GM18909 (cell line): Measurements from ENCODE around the gene SAPCD2.
A peak's percentile ranks its signal among the peaks of the same experiment; 100 is the strongest.
"Not testable (repeated sequence)": the region's sequence is repeated elsewhere in the genome, so short reads cannot be mapped to it uniquely, and the experiment has no call there.

Experiments used
- ATAC-seq: cut with Tn5 transposase; IDR thresholded peaks from one replicate; pipeline ENCODE4 v1.9.1; 2021; ENCODE audit warnings: mild to moderate bottlenecking; ENCODE audit not compliant: unreplicated experiment, poor library complexity

SAPCD2 gene

GRCh38 chr9:137035507-137035834 is 34.9 kb downstream of the SAPCD2 start:
- ATAC-seq = no peak

- ATAC-seq = peak; percentile 53
Measured at GRCh38 chr9:137034709-137035506, 35.4 kb downstream of the SAPCD2 start.

- ATAC-seq = no peak
Measured at GRCh38 chr9:137034039-137034708, 36.2 kb downstream of the SAPCD2 start.

DNA sequence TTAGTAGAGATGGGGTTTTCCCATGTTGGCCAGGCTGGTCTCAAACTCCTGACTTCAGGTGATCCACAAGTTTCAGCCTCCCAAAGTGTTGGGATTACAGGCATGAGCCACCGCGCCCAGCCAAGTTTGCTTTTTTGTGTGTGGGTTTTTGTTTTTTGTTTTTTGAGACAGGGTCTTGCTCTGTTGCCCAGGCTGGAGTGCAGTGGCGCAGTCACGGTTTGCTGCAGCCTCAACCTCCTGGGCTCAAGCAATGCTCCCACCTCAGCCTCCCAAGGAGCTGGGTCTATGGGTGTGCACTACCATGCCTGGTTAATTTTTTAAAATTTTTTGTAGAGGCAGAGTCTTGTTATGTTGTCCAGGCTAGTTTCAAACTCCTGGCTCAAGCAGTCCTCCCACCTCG is 36.9 kb downstream of the SAPCD2 start:
- ATAC-seq = not testable (repeated sequence)

GRCh38 chr9:137032858-137033257 is 37.5 kb downstream of the SAPCD2 start:
- ATAC-seq = no peak

DNA sequence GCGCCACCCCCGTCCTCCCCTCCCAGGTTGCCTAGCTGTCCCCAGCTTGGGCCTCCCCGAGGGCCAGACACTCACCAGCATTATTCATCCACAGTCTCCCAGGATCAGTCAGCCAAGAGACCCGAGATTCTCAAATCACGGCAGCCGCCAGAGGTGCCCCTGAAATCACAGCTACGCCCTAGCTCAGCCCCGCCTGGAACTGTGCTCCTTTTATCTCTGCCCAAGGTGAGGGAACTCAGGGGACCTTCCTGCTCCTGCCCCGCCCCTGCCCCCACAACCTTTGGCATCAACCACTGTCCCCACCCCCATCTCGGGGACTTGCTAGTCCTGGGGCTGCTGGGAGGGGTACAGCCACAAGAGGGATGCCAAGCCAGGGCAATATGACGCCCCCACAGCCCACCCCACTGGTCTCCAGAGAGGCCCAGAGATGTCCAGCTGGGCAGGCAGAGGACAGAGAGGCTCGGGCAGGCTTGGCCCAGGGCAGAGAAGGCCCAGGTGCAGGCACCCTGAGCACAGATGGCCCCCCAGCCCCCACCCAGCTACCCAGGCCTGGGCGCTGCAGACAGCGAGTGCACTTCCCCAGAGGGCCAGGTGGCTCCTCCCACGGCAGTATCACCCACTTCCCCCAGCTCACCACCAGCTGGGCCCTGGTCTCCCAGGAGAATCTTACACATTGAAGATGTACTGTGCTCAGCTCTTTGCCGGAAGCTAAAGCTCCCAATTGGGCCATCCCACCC is 38.3 kb downstream of the SAPCD2 start, which contains the start of gene FUT7:
Gene FUT7 (minus strand): TSS at position 185 of the 737 bp plus-strand sequence. CDS start 97 bp downstream, at position 88.
- no peak for ATAC-seq

DNA sequence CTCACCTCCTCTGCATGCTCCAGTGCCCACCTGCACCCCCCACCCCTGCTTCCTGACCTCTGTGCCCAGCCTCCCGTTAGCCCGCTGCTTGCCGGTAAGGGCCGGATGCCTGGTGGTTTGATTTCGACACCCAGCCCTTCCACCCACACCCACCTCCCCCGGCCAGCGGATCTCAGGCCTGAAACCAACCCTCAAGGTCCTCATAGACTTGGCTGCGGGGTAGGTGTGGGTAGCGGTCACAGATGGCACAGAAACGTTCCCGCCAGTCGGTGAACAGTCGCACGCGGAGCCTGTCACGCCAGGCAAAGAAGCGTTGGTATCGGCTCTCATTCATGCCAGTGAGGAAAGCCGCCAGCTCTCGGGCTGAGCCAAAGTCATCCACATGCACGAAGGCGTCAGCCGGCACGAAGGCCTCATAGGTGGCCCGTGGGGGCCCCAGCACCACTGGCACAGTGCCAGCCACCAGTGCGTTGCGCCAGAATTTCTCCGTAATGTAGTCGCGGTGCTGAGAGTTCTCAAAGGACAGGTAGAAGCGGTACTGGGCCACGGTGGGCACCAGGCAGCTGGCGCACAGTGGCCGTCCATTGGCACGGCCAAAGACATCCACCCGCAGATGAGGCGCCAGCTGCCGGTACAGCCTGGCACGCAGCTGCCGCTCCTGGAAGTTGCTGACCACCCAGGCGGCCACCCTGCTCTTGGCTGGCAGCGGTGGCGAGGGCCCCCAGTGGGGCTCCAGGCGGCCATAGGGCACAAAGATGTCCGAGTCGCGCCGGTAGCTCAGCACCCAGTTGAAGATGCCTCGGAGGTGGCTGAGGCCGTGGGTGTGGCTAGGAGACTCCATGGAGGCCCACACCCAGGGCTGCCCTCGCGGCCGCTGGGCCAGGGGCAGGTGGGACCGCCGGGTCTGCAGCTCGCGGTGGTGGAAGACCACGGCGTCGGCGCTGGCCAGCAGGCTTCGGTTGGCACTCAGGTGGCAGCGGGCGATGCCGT is 39.5 kb downstream of the SAPCD2 start:
- no peak for ATAC-seq

DNA sequence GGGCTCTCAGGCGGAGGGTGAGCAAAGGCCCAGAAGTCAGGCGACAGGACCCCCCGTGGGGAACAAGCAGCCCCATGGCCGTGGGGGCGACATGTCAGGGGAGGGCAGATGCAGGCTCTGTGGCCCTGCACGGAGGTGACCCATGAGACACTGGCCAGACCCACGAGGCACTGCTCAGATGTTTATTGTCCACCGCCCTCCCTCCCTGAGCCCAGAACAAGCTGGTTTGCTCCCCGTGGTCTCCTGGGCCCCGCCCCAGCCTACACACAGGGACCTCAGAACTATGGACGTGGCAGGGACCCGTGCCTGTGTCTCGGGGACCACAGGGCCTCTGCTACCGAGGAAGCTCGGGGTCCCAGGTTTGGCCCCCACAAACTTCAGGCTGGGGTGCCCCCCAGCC is 40.4 kb downstream of the SAPCD2 start:
- ATAC-seq = no peak

DNA sequence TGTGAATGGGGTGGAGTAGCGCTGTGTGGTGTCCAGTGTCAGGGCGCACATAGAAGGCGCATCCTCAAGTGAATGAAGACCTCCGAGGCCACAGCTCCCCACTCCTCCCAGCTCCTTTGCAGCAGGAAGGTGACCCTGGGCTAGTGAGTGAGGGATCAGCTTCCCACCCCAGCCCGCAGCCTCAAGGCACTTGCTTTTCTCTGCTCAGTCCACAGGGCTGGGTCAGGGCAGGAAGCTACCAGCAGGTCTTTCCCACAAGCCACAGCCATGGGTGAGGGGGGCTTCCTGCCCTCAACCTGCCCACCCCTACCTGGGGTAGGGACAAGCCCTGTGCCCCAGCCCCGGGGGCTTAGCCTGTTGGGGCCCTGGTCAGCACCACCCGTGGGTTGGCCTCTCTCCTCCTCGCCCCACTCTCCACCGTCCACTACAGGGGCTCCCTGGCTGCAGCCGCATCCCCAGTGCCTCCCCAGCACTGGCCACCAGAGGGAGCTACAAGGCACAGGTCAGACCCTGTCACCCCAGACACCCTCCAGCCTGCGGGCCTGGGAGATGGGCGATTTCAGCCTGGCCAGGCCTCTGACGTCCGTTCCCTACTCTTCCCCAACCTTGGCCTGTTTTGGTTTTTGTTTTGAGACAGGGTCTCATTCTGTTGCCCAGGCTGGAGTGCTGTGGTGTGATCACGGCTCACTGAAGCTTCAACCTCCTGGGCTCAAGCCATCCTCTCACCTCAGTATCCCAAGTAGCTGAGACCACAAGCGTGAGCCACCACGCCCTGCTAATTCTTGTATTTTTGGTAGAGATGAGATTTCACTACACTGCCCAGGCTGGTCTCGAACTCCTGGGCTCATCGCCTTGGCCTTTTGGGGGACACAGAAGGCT is 41.1 kb downstream of the SAPCD2 start:
- peak; percentile 33 for ATAC-seq

- ATAC-seq = peak; percentile 36
Measured at GRCh38 chr9:137028263-137029057, 41.9 kb downstream of the SAPCD2 start.

DNA sequence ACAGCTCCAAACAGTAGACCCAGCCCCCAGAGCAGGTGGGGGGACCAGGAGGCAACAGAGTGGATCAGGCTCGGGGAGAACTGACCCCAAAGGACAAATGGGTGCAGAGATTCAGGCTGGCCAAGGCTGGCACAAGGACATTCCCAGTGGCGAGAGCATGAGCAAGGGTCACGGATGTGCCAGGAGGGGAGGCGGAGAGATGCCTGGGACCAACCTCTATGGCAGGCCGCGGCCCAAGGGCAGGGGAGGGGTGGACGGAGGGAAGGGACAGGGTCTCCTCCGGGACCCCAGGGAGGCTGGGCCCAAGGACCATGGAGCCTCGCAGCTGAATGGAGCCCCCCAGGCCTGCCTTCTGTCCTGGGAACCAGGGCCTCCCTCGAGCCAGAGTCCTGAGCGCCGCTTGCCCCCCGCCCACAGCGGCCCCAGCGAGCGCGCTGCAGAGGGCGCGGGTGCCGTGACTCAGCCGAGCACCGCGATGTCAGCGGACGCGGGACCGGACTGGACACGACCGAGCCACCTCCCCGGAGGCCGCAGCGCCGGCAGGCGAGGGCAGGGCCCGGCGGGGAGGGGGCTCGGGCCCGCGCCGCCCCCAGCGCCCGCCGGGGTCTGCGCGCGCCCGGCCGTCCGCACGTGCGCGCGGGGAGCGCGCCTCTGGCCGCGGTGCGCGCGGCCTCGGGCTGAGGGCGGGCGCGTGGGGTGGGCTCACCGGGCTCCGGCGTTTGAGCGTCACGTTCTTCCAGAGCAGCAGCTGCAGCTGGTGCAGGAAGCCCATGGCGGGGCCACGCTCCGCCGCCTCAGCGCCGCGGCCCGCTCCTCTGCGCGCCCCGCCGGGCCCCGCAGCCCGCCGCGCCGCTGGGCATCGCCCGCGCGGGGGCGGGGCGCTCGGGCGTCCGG is 42.7 kb downstream of the SAPCD2 start, which contains the start of gene ABCA2:
Gene ABCA2 (minus strand): TSS at position 869 of the 894 bp plus-strand sequence. CDS start 97 bp downstream, at position 772.
- no peak for ATAC-seq

DNA sequence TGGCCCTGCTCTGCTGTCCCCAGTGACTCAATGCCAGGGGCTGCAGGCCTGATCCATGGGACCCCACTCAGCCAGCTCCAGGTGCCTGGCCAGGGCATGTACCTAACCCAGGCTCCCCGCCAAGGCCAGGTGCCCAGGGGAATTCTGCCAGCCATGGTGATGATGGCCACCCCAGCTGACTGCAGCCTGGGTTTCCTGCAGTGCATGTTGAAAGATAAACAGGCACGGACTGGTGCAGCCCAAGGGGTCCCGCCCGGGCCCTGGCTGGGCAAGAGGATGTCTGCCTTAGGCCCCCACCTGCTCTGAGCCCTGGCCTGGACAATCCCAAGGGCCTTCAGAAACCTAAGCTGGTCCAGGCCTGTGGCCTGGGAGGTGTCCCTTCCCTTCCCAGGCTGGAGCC is 43.5 kb downstream of the SAPCD2 start:
- no peak for ATAC-seq

DNA sequence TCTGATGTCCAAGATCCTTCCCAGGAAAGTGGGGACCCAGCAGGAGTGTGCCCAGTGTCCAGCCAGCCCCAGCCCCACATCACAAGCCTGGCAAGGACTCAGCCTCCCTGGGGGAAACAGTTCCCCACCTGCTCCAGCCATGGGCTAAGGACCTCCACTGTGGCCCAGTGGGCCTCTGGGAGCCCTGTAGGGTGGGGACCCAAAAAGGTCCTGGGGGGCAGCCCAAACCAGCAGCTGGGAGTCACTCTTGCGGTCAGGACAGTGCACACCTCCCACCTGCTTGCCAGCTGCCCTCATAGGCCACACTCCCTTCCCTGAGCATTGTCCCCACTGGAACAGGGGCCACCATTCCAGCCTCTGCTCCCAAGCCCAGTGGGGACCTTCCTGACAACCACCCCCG is 44.0 kb downstream of the SAPCD2 start:
- no peak for ATAC-seq

DNA sequence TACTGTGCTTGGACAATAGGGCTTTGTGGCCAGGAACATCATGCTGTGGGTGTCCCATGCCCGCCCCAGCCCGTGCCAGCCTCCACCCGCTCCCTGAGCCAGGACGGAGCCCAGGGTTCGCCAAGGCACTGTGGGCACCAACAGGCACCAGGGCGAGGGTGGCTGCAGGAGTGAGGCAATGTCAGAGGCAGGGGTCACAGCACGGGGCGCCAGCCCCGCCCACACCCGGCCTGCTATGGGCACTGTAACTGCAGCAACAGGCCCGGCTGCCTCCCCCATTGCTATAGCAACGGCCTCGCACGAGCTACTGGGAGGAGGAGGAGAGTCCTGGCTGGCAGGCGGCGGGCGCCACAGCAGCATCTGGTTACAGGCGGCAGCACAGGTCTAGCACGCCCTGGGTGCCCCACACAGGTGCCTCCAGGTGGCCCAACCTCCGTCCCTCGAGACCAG is 44.8 kb downstream of the SAPCD2 start:
- no peak for ATAC-seq

DNA sequence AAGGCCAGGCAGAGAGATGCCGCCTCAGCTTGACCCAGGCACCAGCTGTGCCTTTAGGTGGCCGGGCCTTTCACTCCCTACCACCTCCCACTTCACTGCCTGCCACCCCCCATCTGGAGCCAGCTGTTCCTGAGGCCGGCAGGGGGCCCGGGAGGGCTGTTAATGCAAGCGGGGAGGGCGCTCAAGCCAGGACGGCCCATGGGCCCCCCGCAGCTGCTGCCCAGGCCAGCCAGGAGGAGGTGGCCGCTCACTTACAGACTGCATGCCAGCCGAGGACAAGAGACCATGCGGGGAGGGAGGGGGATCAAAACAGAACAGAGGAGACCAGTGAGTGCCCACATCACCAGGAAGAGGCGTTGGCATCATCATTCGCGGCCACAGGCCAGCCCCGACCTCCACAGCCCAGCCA is 46.8 kb downstream of the SAPCD2 start:
- ATAC-seq = no peak

GRCh38 chr9:137023157-137023556 is 47.2 kb downstream of the SAPCD2 start:
- no peak for ATAC-seq

- ATAC-seq = no peak
Measured at GRCh38 chr9:137022662-137023008, 47.7 kb downstream of the SAPCD2 start.
